Neural cell (in vitro differentiated cells): ENCODE data around the gene CDKL5. TPM values are rescaled to one million over a fixed set of nuclear protein-coding genes. Genes with fewer than 3 reads are reported as not detected.

Experiments used
- H2AFZ ChIP-seq: fragments of 200-600, 300-800 bp; sonication (generic), shearing (Covaris generic); 2 replicates; pipeline ENCODE4 v1.6.0; 2014; ENCODE audit warnings: low read depth, mild to moderate bottlenecking, antibody characterized with exemption, low read length, moderate library complexity
- H3F3A ChIP-seq: fragments of 200-600 bp; shearing (Covaris generic); 2 replicates; pipeline ENCODE4 v1.6.1; 2016; ENCODE audit warnings: mild to moderate bottlenecking, moderate library complexity, mixed read lengths, antibody characterized with exemption, low read length; ENCODE audit not compliant: insufficient read depth, poor library complexity, severe bottlenecking
- H3K27ac ChIP-seq: fragments of 200-600, 300-800 bp; sonication (generic), shearing (Covaris generic); 2 replicates; pipeline ENCODE4 v1.5.1; 2014; ENCODE audit warnings: mild to moderate bottlenecking, low read length, moderate library complexity
- H3K27me3 ChIP-seq: fragments of 300-800, 200-600 bp; sonication (generic), shearing (Covaris generic); 2 replicates; pipeline ENCODE4 v1.6.0; 2014; ENCODE audit warnings: mild to moderate bottlenecking, low read depth, low read length, moderate library complexity; ENCODE audit not compliant: insufficient read depth
- H3K36me3 ChIP-seq: fragments of 300-800, 200-600 bp; sonication (generic), shearing (Covaris generic); 2 replicates; pipeline ENCODE4 v1.5.1; 2014; ENCODE audit warnings: mild to moderate bottlenecking, antibody characterized with exemption, low read length, moderate library complexity; ENCODE audit not compliant: insufficient read depth
- H3K4me2 ChIP-seq: fragments of 300-800, 200-600 bp; sonication (generic), shearing (Covaris generic); 2 replicates; pipeline ENCODE4 v1.6.0; 2014; ENCODE audit warnings: mild to moderate bottlenecking, low read length
- H3K4me3 ChIP-seq: fragments of 300-800, 200-600 bp; sonication (generic), shearing (Covaris generic); 2 replicates; pipeline ENCODE4 v1.5.1; 2014; ENCODE audit warnings: mild to moderate bottlenecking, low read length, moderate library complexity
- H3K79me2 ChIP-seq: fragments of 200-600 bp; shearing (Covaris generic); replicated peaks from 2 replicates; pipeline ENCODE4 v1.6.0; 2014; ENCODE audit warnings: mild to moderate bottlenecking, low read length, moderate library complexity; ENCODE audit not compliant: insufficient read depth
- H3K9ac ChIP-seq: fragments of 300-800, 200-600 bp; sonication (generic), shearing (Covaris generic); 2 replicates; pipeline ENCODE4 v1.6.1; 2016; ENCODE audit warnings: mild to moderate bottlenecking, low read length, mixed read lengths
- H3K9me2 ChIP-seq: fragments of 200-600 bp; shearing (Covaris generic); 2 replicates; pipeline ENCODE4 v1.6.1; 2016; ENCODE audit warnings: mild to moderate bottlenecking, low read length, mixed read lengths; ENCODE audit not compliant: insufficient read depth
- H3K9me3 ChIP-seq: fragments of 200-600, 300-800 bp; sonication (generic), shearing (Covaris generic); 2 replicates; pipeline ENCODE4 v1.6.1; 2016; ENCODE audit warnings: mild to moderate bottlenecking, mixed run types, low read length, moderate library complexity, mixed read lengths
- H4K20me1 ChIP-seq: fragments of 200-600 bp; shearing (Covaris generic); 2 replicates; pipeline ENCODE4 v1.6.1; 2016; ENCODE audit warnings: mild to moderate bottlenecking, mixed run types; ENCODE audit not compliant: insufficient read depth
- EP300 ChIP-seq: fragments of 450-650 bp; conservative IDR thresholded peaks from 2 replicates; pipeline ENCODE4 v1.6.1; 2014; ENCODE audit warnings: antibody characterized with exemption, mild to moderate bottlenecking, moderate library complexity; ENCODE audit not compliant: poor library complexity, severe bottlenecking
- EZH2 ChIP-seq: fragments of 200-600, 300-800 bp; shearing (Covaris generic), sonication (generic); IDR thresholded peaks from 2 replicates; pipeline ENCODE4 v1.6.1; 2014; ENCODE audit warnings: antibody characterized with exemption, low read length, borderline replicate concordance, mild to moderate bottlenecking; ENCODE audit not compliant: insufficient read depth, poor library complexity, severe bottlenecking
- MXI1 ChIP-seq: fragments of 450-650 bp; conservative IDR thresholded peaks from 2 replicates; pipeline ENCODE4 v1.6.1; 2014; ENCODE audit warnings: antibody characterized with exemption, mild to moderate bottlenecking; ENCODE audit not compliant: poor library complexity, severe bottlenecking
- POLR2AphosphoS5 ChIP-seq: IDR thresholded peaks from 2 replicates; pipeline ENCODE4 v1.6.1; 2012
- RAD21 ChIP-seq: fragments of 450-650 bp; conservative IDR thresholded peaks from 2 replicates; pipeline ENCODE4 v1.6.1; 2014; ENCODE audit warnings: antibody characterized with exemption, mild to moderate bottlenecking, moderate library complexity
- SMC3 ChIP-seq: fragments of 450-650 bp; conservative IDR thresholded peaks from 2 replicates; pipeline ENCODE4 v1.6.1; 2014; ENCODE audit warnings: antibody characterized with exemption, mild to moderate bottlenecking, moderate library complexity; ENCODE audit not compliant: poor library complexity
- TAF1 ChIP-seq: IDR thresholded peaks from 2 replicates; pipeline ENCODE4 v1.6.1; 2012; ENCODE audit warnings: low read depth
- polyA plus RNA-seq: library from polyadenylated mRNA; depleted of rRNA; stranded (reverse); fragments of >200 nt; gene quantifications from 2 replicates; pipeline ENCODE4 v1.2.3, GENCODE V29; 2014
- TF ChIP-seq, protein P1 (sequence below): IDR thresholded peaks from 2 replicates; pipeline ENCODE4 v1.6.1; 2012; ENCODE audit warnings: borderline replicate concordance
- TF ChIP-seq, protein P2 (sequence below): fragments of 450-650 bp; IDR thresholded peaks from 2 replicates; pipeline ENCODE4 v1.5.1; 2014; ENCODE audit warnings: antibody characterized with exemption, mild to moderate bottlenecking, moderate library complexity; ENCODE audit not compliant: poor library complexity, severe bottlenecking

Gene CDKL5
- polyA plus RNA-seq, 1 donor from 2014 or later: 5.3 TPM

DNA sequence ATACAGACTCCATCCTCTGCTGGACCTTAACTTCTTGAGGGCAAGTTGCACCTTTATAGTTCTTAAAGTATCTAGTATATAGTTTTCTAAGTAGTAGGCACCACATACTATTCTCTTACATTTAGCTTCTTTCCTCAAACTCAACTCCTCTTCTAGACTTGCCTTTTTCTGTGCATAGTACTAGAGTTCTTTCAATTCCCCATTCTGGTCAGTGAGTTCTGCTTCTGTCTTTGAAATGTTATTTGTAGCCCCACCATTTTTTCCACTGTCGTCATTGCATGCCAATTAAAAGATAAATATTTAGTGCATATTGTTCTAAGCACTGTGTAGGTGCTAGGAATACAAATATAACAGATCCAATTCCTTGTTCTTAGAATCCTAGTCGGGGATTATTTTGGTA lies 31.6 kb downstream of the CDKL5 start:
- H3K4me2 ChIP-seq: no peak overlapping the region
- no peaks in the 10 kb centered on the region for H4K20me1 ChIP-seq
- H3K27ac ChIP-seq: no peak overlapping the region
- H2AFZ ChIP-seq: no peak overlapping the region
- no peaks in the 10 kb centered on the region for H3K9me3 ChIP-seq
- no peaks in the 10 kb centered on the region for H3K36me3 ChIP-seq
- TF ChIP-seq, protein P1, sequence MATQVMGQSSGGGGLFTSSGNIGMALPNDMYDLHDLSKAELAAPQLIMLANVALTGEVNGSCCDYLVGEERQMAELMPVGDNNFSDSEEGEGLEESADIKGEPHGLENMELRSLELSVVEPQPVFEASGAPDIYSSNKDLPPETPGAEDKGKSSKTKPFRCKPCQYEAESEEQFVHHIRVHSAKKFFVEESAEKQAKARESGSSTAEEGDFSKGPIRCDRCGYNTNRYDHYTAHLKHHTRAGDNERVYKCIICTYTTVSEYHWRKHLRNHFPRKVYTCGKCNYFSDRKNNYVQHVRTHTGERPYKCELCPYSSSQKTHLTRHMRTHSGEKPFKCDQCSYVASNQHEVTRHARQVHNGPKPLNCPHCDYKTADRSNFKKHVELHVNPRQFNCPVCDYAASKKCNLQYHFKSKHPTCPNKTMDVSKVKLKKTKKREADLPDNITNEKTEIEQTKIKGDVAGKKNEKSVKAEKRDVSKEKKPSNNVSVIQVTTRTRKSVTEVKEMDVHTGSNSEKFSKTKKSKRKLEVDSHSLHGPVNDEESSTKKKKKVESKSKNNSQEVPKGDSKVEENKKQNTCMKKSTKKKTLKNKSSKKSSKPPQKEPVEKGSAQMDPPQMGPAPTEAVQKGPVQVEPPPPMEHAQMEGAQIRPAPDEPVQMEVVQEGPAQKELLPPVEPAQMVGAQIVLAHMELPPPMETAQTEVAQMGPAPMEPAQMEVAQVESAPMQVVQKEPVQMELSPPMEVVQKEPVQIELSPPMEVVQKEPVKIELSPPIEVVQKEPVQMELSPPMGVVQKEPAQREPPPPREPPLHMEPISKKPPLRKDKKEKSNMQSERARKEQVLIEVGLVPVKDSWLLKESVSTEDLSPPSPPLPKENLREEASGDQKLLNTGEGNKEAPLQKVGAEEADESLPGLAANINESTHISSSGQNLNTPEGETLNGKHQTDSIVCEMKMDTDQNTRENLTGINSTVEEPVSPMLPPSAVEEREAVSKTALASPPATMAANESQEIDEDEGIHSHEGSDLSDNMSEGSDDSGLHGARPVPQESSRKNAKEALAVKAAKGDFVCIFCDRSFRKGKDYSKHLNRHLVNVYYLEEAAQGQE: no peak
- TF ChIP-seq, protein P2, sequence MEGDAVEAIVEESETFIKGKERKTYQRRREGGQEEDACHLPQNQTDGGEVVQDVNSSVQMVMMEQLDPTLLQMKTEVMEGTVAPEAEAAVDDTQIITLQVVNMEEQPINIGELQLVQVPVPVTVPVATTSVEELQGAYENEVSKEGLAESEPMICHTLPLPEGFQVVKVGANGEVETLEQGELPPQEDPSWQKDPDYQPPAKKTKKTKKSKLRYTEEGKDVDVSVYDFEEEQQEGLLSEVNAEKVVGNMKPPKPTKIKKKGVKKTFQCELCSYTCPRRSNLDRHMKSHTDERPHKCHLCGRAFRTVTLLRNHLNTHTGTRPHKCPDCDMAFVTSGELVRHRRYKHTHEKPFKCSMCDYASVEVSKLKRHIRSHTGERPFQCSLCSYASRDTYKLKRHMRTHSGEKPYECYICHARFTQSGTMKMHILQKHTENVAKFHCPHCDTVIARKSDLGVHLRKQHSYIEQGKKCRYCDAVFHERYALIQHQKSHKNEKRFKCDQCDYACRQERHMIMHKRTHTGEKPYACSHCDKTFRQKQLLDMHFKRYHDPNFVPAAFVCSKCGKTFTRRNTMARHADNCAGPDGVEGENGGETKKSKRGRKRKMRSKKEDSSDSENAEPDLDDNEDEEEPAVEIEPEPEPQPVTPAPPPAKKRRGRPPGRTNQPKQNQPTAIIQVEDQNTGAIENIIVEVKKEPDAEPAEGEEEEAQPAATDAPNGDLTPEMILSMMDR: no peak
- no peak for TF ChIP-seq EP300
- no peak for TF ChIP-seq EZH2
- TF ChIP-seq MXI1: no peak
- H3K27me3 ChIP-seq: no peaks in the 10 kb centered on the region
- no peaks in the 10 kb centered on the region for H3K9me2 ChIP-seq
- no peaks in the 10 kb centered on the region for H3K79me2 ChIP-seq
- H3K9ac ChIP-seq: no peak overlapping the region
- H3K4me3 ChIP-seq: no peak overlapping the region
- H3F3A ChIP-seq: no peaks in the 10 kb centered on the region

DNA sequence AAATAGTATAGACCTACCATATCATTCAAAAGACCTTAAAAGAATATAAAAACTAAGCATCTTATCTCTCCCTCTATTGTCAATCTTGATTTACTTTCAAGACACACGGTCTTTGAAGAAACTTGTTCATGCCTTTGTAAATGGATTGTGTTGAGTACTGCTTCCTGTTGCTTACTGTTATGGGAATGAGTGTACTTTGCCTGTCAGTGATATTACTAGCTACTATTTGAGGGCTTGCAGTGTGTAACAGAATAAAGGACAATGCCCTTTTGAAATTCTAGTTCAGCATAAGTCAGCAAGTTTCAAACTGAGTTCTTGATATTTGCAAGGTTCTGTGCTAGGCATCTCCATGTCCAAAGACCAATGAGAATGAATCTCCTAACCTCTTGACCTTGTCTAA lies 36.0 kb downstream of the CDKL5 start:
- no peak overlapping the region for H3K9ac ChIP-seq
- no peak overlapping the region for H3K4me3 ChIP-seq
- TF ChIP-seq EP300 (no peak), RAD21 (no peak), TAF1 (no peak), SMC3 (no peak), EZH2 (no peak), MXI1 (no peak), POLR2AphosphoS5 (no peak)
- H3K4me2 ChIP-seq: no peak overlapping the region
- no peaks in the 10 kb centered on the region for H4K20me1 ChIP-seq
- H3K36me3 ChIP-seq: no peaks in the 10 kb centered on the region
- H3K27me3 ChIP-seq: no peaks in the 10 kb centered on the region
- H3K79me2 ChIP-seq: no peaks in the 10 kb centered on the region
- H3K9me3 ChIP-seq: no peaks in the 10 kb centered on the region
- H2AFZ ChIP-seq: no peak overlapping the region
- H3F3A ChIP-seq: no peaks in the 10 kb centered on the region
- H3K9me2 ChIP-seq: no peaks in the 10 kb centered on the region
- H3K27ac ChIP-seq: no peak overlapping the region

DNA sequence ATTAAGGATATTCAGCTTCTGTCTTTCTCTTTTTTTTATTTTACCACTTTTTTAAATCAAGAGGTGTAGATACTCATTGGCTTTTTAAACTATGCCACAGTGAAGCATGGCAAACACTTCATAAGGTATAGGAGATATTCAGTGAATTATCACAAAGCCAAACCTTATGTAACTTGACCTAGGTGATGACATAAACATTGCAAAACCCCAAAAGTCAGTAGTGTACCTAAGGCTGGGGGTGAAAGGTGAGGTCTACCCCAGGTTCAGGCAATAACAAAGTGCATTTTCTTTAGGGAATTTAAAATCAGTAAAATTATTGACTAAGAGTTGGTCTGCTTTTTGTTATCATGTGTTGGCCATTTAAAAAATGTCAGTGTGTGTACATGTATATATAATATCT lies 39.1 kb downstream of the CDKL5 start:
- no peaks in the 10 kb centered on the region for H3F3A ChIP-seq
- no peaks in the 10 kb centered on the region for H3K27me3 ChIP-seq
- no peaks in the 10 kb centered on the region for H4K20me1 ChIP-seq
- H3K36me3 ChIP-seq: no peaks in the 10 kb centered on the region
- H3K4me3 ChIP-seq: no peak overlapping the region
- H3K9me2 ChIP-seq: no peaks in the 10 kb centered on the region
- no peaks in the 10 kb centered on the region for H3K9me3 ChIP-seq
- no peak overlapping the region for H3K4me2 ChIP-seq
- TF ChIP-seq MXI1 (no peak), POLR2AphosphoS5 (no peak), SMC3 (no peak), EP300 (no peak), TAF1 (no peak), RAD21 (no peak), EZH2 (no peak)
- TF ChIP-seq, protein P2: no peak
- TF ChIP-seq, protein P1: no peak
- no peak overlapping the region for H3K9ac ChIP-seq
- no peak overlapping the region for H2AFZ ChIP-seq
- H3K27ac ChIP-seq: no peak overlapping the region
- H3K79me2 ChIP-seq: no peaks in the 10 kb centered on the region
